IPS DF 4.7 (cell line): ENCODE data around the gene RHOBTB1.
"Not testable (repeated sequence)": the region's sequence is repeated elsewhere in the genome, so short reads cannot be mapped to it uniquely, and the experiment has no call there.

Source experiments
- DNase-seq: peaks from one replicate; pipeline ENCODE4 v3.0.0-alpha.2; 2013; ENCODE audit warnings: low spot score; ENCODE audit errors: extremely low read depth

RHOBTB1 gene

GRCh38 chr10:60868946-60869345 is 75.0 kb downstream of the RHOBTB1 start:
- no peak for DNase-seq

- no peak for DNase-seq
Observed at GRCh38 chr10:60865198-60865783, 78.7 kb downstream of the RHOBTB1 start.

GRCh38 chr10:60863796-60864195 is 80.2 kb downstream of the RHOBTB1 start:
- DNase-seq: no peak

GRCh38 chr10:60862517-60862916 is 81.5 kb downstream of the RHOBTB1 start:
- no peak for DNase-seq

- DNase-seq: no peak
Observed at GRCh38 chr10:60856405-60856804, 87.6 kb downstream of the RHOBTB1 start.

- DNase-seq: no peak
Observed at GRCh38 chr10:60853637-60854036, 90.3 kb downstream of the RHOBTB1 start.

- DNase-seq: no peak
Observed at GRCh38 chr10:60853107-60853506, 90.9 kb downstream of the RHOBTB1 start.

- DNase-seq: no peak
Observed at GRCh38 chr10:60849740-60850139, 94.2 kb downstream of the RHOBTB1 start.

- no peak for DNase-seq
Observed at GRCh38 chr10:60849217-60849616, 94.8 kb downstream of the RHOBTB1 start.

- no peak for DNase-seq
Observed at GRCh38 chr10:60848680-60849079, 95.3 kb downstream of the RHOBTB1 start.

- no peak for DNase-seq
Observed at GRCh38 chr10:60848126-60848525, 95.9 kb downstream of the RHOBTB1 start.

- DNase-seq: no peak
Observed at GRCh38 chr10:60846173-60846572, 97.8 kb downstream of the RHOBTB1 start.

- no peak for DNase-seq
Observed at GRCh38 chr10:60845038-60845437, 98.9 kb downstream of the RHOBTB1 start.

- no peak for DNase-seq
Observed at GRCh38 chr10:60842694-60843093, 101.3 kb downstream of the RHOBTB1 start.

GRCh38 chr10:60841227-60841626 is 102.8 kb downstream of the RHOBTB1 start:
- DNase-seq: not testable (repeated sequence)

GRCh38 chr10:60835049-60835448 is 108.9 kb downstream of the RHOBTB1 start:
- no peak for DNase-seq

GRCh38 chr10:60834401-60834800 is 109.6 kb downstream of the RHOBTB1 start:
- DNase-seq: no peak

GRCh38 chr10:60832136-60832535 is 111.8 kb downstream of the RHOBTB1 start:
- DNase-seq: not testable (repeated sequence)

- no peak for DNase-seq
Observed at GRCh38 chr10:60828489-60828852, 115.5 kb downstream of the RHOBTB1 start.

GRCh38 chr10:60827791-60828488 is 116.0 kb downstream of the RHOBTB1 start:
- DNase-seq: no peak

- no peak for DNase-seq
Observed at GRCh38 chr10:60825520-60825919, 118.5 kb downstream of the RHOBTB1 start.

GRCh38 chr10:60823324-60823723 is 120.7 kb downstream of the RHOBTB1 start:
- no peak for DNase-seq

- no peak for DNase-seq
Observed at GRCh38 chr10:60822809-60823208, 121.2 kb downstream of the RHOBTB1 start.
